ENCODE results near the gene CHRM3.

DNA sequence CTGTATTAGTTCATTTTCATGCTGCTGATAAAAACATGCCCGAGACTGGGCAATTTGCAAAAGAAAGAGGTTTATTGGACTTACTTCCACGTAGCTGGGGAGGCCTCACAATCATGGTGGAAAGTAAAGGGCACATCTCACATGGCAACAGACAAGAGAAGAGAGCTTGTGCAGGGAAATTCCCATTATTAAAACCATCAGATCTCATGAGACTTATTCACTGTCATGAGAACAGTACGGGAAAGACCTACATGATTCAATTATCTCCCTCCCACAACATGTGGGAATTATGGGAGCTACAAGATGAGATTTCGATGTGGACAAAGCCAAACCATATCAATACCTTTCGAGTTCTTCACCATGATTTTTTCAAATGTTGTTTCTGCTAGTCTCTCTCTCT, 3.7 kb upstream of the CHRM3 start:
- no peak for TF ChIP-seq CTCF (IDR thresholded peaks at IDR 0.05)
- TF ChIP-seq POLR2A (IDR thresholded peaks at IDR 0.05), result no peak
